Glomerular visceral epithelial cell (primary cell): Measurements from ENCODE around the gene IGFBP3.

Experiments
- DNase-seq: peaks from one replicate; pipeline ENCODE4 v3.0.0-alpha.2; 2016; ENCODE audit errors: extremely low spot score

IGFBP3 gene

GRCh38 chr7:45872116-45873034 lies 48.7 kb downstream of the IGFBP3 start:
- no peak for DNase-seq

GRCh38 chr7:45869426-45869825 lies 51.6 kb downstream of the IGFBP3 start:
- DNase-seq = no peak

GRCh38 chr7:45867471-45867870 lies 53.6 kb downstream of the IGFBP3 start:
- no peak for DNase-seq

GRCh38 chr7:45865594-45866410 lies 55.3 kb downstream of the IGFBP3 start:
- no peak for DNase-seq

- DNase-seq = no peak
These were observed 57.4 kb downstream of the IGFBP3 start for GRCh38 chr7:45863715-45864114.
